Measurements from ENCODE around the gene MUC20.
"Not testable (repeated sequence)": the region's sequence is repeated elsewhere in the genome, so short reads cannot be mapped to it uniquely, and the experiment has no call there.

MUC20 gene

DNA sequence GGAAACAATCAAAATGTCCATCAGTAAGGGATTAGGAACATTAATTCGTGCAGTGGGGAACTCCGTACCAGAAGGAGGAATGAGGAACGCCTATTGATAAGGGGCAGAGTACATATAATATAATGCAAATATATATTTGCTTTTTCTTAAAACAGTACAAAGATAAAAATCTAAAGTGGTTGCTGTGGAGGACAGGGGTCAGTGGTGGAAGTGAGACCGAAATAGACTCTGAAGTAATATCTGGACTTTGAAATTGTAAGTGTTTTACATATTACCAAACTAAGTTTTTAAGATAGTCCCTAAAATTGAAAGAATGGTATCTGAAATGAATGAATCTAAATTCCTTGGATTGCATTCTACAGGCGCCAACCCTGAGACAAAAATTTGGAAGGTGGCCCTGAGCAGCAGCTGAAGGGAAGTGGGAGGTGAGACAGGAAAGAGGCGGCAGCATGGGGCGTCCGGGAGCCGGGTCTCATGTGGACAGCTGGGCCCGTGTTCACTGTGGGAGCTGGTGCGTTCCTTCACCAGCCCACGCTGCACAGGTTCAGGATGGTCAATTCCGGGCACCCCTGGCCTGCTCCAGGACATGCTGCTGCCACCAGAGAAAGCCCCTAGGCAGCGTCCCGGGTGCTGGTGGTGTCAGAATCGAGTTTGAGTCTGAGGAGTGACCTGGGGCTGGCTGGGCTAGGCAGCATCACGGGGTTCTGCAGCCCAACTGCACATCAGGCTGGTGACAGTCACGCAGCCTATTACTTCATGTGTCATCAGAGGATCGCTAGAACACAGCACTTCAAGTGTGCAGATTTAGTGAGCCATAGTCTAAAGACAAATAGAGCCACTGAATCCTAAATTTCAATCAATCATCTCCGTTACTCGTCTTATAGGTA, 31.4 kb upstream of the MUC20 start:
- peak overlapping the region in 1 of 2 donors; percentile 45 for H3K27ac Mint-ChIP-seq
- H3K27me3 Mint-ChIP-seq, H3K4me3 Mint-ChIP-seq, H3K9me3 Mint-ChIP-seq, DNase-seq: not testable (repeated sequence)
- peak; percentile 11 for ATAC-seq
- peaks cover 49% of the 10 kb centered on the region for H3K4me1 Mint-ChIP-seq

DNA sequence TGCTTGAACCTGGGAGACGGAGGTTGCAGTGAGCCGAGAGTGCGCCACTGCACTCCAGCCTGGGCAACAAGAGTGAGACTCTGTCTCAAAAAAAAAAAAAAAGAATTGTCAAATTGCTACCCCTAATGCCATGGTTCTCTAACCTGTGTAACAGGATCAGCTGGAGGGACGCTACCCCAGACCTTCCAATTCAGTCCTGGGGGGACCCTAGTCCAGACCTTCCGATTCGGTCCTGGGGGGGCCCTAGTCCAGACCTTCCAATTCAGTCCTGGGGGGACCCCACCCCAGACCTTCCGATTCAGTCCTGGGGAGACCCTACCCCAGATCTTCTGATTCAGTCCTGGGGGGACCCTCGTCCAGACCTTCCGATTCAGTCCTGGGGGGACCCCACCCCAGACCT, 29.8 kb upstream of the MUC20 start:
- DNase-seq (no peak), ATAC-seq (peak; percentile 29)
- peak overlapping the region; percentile 55 to 66 for H3K4me3 Mint-ChIP-seq
- no peaks in the 10 kb centered on the region for H3K27me3 Mint-ChIP-seq
- peak overlapping the region; percentile 93 to 94 for H3K27ac Mint-ChIP-seq
- H3K4me1 Mint-ChIP-seq, result peaks cover 49% of the 10 kb centered on the region
- H3K9me3 Mint-ChIP-seq, result no peaks in the 10 kb centered on the region

DNA sequence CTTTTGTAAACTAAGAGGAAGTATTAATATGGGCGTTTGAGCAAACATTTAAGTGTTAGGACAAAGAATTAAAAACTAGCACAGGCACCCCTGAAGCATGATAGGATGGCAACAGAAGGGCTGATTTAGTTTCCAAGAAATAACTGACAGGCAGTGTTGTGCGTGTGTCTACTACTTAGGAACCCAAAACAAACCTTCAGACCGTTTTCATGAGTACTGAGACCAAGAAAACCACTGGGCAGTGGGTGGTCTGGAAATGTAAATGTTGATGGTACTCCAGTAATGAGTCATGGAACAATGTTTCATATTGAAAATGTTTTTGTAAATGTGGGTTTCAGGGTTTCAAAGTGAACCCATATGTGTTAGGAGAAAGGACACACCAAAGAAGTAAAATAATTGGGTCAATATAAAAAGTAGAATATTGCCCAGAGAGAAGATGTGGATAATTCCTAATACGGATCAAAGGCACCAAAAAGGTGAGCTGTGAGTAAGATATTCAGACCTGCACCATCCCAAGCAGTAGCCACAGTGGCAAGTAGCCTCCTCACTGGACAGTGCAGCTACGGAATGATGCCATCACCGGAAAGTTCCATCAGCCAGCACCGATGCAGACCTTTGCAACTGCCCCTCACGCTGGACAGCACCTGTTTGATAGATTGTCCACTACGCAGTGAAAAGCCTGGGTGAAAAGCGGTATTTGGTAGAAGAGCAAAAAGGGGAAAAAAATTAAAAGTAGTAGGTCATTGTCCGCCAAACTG, 29.0 kb upstream of the MUC20 start:
- Mint-ChIP-seq H3K27ac (peak overlapping the region; percentile 90 to 93), H3K4me3 (peak overlapping the region; percentile 55 to 68), H3K4me1 (peaks cover 44% of the 10 kb centered on the region)
- DNase-seq, result peak in 1 of 2 donors; percentile 30
- H3K9me3 Mint-ChIP-seq, H3K27me3 Mint-ChIP-seq: not testable (repeated sequence)
- ATAC-seq, result peak; percentile 53

DNA sequence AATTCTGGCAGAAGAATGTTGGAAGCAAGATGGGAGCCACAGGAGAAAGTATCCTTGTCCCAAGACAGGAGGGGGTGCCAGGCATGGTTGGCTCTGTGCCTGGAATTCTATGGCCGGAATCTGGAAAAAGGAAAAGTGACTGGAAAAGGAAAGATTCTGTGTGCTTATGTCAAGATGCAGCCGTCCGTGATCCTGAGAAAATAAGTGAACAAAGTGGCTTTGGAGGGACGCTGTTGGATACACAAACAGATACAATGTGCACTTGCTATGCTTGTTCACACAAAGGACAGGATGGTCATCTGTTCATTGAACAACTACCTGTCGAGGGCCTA, 28.5 kb upstream of the MUC20 start:
- peak overlapping the region; percentile 89 to 93 for H3K27ac Mint-ChIP-seq
- no peaks in the 10 kb centered on the region for H3K27me3 Mint-ChIP-seq
- H3K4me3 Mint-ChIP-seq, result peak overlapping the region; percentile 55 to 68

DNA sequence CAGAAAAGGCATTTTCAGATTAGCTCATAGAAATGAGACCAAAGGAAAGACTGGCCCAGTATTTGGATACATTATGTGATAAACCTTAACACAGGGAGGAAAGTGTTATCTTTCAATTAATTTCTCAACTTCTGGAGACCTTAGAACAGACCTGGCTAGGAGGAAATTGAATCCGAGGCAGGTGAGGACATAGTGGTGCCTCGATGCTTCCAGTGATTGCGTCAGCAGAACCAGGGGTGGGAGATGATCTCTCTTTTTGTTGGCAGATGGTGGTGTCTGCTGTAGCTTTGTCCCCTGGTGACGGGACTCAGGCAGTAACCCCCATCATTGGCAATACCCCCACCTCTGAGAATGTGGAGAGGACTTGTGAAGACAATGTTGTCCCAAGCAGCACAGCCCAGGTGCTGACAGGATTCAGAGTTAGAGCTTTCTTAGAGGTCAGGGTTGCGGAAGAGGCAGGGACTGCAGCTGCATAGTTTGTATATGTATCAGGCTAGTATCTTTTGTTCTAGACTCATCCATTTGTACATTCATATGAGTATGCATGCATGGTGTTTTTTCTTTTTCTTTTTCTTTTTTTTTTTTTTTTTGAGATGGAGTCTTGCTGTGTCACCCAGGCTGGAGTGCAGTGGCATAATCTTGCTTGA, 27.9 kb upstream of the MUC20 start:
- Mint-ChIP-seq H3K27me3 (no peaks in the 10 kb centered on the region), H3K4me1 (peaks cover 34% of the 10 kb centered on the region), H3K4me3 (no peak overlapping the region), H3K27ac (peak overlapping the region; percentile 89 to 93), H3K9me3 (no peaks in the 10 kb centered on the region)
- no peak for ATAC-seq
- DNase-seq, result peak in 1 of 2 donors; percentile 10

More for the DNA sequence above, 28.5 kb upstream of the MUC20 start:
- ATAC-seq, result no peak
- H3K9me3 Mint-ChIP-seq, result no peaks in the 10 kb centered on the region
- DNase-seq, result no peak
- peaks cover 39% of the 10 kb centered on the region for H3K4me1 Mint-ChIP-seq

DNA sequence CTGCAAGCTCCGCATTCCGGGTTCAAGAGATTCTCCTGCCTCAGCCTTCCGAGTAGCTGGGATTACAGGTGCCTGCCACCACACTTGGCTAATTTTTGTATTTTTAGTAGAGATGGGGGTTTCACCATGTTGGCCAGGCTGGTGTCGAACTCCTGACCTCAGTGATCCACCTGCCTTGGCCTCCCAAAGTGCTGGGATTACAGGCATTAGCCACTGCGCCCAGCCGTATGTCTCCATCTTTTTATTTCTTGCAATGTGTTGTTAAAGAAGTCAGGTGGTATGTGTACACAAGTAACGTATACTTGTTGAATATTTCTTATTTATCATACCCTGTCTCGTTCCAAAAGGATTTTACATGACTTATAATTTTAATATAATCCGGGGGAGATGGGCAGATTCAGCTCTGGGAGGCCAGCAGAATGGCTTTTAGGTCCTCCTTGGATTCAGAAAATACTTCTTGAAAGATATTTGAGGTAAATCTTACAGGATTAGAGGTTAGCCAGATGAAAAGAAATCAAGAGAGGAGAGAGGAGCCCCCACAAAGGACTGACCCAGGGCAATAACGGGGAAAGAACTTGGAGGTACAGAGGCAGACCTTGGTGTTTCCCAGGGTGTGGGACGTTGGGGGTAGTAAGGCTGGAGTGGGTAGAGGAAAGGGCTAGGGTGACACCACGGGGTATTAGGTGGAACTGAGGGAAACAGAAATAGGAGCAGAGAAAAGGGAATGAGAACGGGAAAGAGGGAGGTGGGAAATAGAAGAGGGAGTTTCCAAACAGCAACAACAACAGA, 27.2 kb upstream of the MUC20 start:
- peak overlapping the region in 1 of 2 donors; percentile 0 for H3K27ac Mint-ChIP-seq

DNA sequence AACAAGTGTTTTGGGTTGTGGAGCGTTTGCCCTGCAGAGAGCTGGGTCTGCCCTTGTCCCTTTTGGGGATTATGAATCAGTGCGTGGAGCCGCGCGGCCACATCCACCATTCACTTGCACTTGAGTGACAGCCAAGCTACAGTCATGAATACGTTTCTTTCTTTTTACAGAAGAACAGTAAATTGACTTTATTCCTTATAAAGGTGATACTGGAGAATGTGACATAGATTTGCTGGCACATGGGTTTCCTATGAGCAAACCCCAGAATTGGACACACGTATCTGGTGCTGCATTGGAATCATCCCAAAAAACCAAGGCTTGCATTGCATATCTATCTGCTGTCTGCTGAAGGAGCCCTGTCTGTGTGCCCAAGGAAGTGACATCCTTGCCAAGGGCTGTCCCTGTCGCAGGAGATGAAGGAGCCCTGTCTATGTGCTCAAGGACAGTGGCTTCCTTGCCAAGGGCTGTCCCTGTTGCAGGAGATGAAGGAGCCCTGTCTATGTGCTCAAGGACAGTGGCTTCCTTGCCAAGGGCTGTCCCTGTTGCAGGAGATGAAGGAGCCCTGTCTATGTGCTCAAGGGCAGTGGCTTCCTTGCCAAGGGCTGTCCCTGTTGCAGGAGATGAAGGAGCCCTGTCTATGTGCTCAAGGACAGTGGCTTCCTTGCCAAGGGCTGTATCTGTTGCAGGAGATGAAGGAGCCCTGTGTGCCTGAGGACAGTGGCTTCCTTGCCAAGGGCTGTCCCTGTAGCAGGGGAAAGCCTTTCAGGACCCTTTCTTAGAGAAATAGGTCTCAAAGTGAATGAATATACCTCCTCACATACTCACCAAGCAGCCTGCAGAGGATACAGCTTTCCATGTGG, 26.3 kb upstream of the MUC20 start:
- Mint-ChIP-seq H3K27ac (peak overlapping the region in 1 of 2 donors; percentile 0), H3K4me1 (peaks cover 30% of the 10 kb centered on the region)
- not testable (repeated sequence) for ATAC-seq

More for the DNA sequence above, 27.2 kb upstream of the MUC20 start:
- no peaks in the 10 kb centered on the region for H3K9me3 Mint-ChIP-seq
- H3K4me3 Mint-ChIP-seq, result no peak overlapping the region
- no peaks in the 10 kb centered on the region for H3K27me3 Mint-ChIP-seq
- DNase-seq (no peak), ATAC-seq (no peak)
- peaks cover 34% of the 10 kb centered on the region for H3K4me1 Mint-ChIP-seq

DNA sequence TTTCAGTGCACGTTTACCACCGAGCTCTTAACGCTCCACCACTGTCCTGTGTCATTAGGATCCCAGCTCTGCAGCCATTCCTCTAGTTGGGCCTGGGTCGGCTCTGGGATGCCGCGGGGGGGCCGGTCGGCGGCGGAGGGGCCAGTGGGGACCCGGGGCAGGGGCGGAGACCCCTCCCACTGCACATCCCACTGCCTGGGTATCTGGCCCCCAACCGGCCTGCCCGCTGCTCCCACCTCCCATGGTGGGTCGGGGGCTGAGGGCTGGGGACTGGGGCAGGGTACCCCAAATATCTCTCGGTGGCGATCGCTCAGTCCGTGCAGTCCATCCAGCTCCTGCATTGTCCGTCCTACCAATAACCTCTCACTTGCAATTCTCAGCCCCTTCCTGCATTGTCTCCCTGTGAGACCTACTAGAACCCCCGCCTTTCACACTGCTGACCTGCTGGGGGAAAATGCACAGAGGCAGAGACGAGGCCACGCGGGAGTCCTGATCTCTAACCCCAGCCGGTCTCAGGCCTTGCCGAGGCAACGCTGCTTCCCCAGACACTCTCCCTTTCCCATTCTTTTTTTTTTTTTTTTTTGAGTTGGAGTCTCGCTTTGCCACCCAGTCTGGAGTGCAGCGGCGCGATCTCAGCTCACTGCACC, 24.0 kb upstream of the MUC20 start:
- ATAC-seq, result peak; percentile 62
- Mint-ChIP-seq H3K9me3 (no peaks in the 10 kb centered on the region), H3K4me3 (no peak overlapping the region), H3K27me3 (no peaks in the 10 kb centered on the region), H3K4me1 (peaks cover 14% of the 10 kb centered on the region), H3K27ac (peak overlapping the region in 1 of 2 donors; percentile 21)
- DNase-seq, result no peak

More for the DNA sequence above, 26.3 kb upstream of the MUC20 start:
- DNase-seq, H3K4me3 Mint-ChIP-seq, H3K9me3 Mint-ChIP-seq, H3K27me3 Mint-ChIP-seq: not testable (repeated sequence)

DNA sequence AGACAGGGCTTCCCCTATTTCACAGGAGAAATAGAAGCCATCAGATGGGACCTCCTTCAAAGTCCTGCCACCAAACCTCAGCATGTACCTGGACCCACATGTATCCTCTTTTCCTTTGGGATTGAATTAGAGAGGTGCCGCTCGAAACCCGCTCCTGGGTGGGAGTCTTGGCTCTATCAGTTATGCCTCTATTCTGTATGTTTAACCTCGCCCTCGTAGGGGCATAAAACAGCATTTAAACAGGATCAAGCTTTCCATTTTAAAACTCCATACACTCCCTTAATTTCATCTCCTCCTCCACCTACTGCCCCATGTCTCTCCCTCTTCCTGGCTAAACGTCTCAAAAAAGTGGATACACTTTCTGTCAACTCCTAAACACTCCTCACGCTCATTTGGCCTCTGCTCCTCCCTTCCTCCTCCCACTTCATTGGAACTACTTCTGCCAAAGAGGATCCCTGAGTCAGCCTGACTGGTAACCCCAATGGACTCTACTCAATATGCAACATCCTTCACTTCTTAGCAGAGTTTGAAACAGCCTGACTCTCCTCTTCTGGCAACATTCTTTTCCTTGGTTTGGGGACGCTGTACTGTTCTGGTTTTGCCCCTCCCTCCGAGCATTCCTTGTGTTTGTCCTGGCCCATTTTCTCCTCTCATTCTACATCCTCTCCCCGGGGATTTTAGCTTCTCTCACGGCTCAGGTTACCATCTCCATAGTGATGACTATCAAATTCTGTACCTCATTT, 23.0 kb upstream of the MUC20 start:
- no peak for ATAC-seq
- H3K27me3 Mint-ChIP-seq, result no peaks in the 10 kb centered on the region
- no peaks in the 10 kb centered on the region for H3K9me3 Mint-ChIP-seq
- H3K4me1 Mint-ChIP-seq, result peaks cover 4% of the 10 kb centered on the region
- DNase-seq, result no peak
- no peak overlapping the region for H3K4me3 Mint-ChIP-seq
- no peak overlapping the region for H3K27ac Mint-ChIP-seq

DNA sequence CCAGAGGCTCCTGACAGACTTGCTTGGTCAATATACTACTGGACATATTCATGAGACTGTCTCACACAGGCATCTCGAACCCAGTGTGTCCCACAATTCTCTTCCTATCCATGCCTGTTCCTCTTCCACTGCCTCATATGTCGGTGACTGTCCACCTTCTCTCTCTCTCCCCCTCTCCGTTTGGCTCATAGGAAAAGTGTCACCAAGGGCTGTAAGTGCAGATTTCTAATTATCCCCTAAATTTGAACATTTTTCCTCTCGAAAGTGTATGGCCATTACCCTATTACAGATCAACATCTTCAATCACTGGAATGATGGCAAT, 22.5 kb upstream of the MUC20 start:
- H3K27ac Mint-ChIP-seq, result no peak overlapping the region
- no peaks in the 10 kb centered on the region for H3K4me1 Mint-ChIP-seq
- H3K9me3 Mint-ChIP-seq, result no peaks in the 10 kb centered on the region
- no peak for ATAC-seq
- H3K27me3 Mint-ChIP-seq, result no peaks in the 10 kb centered on the region
- no peak for DNase-seq
- H3K4me3 Mint-ChIP-seq, result no peak overlapping the region

DNA sequence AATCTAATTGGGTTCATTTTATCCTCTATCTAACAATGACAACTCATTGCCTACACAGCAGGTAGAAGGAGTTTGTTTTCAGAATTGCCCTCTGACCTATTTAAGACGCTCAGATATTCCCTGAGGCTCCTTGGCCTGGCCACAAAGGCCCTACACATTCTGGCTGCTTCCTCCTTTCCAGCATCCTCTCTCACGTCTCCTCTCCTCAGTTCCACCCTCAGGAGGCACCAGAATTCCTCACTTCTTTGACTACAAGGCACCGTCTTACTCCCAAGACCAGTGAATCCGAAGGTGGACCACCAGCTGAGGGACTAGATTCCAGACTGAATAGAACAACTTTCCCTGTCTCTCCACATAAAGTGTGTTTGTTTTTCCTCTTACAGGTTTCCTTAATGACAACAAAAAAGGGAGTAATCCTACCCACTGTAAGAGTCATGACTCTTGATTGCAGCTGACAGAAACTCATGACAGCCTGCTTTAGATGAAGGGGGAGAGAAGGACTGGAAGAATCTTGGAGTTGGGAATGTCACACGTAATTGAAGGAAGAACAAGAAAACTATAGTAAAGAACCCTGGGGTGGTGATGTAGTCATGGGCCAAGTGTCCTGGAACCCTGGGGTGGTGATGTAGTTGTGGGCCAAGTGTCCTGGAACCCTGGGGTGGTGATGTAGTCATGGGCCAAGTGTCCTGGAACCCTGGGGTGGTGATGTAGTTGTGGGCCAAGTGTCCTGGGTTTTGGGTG, 22.0 kb upstream of the MUC20 start:
- Mint-ChIP-seq H3K27ac (no peak overlapping the region), H3K4me3 (no peak overlapping the region), H3K4me1 (no peaks in the 10 kb centered on the region), H3K9me3 (no peaks in the 10 kb centered on the region), H3K27me3 (no peaks in the 10 kb centered on the region)
- DNase-seq (no peak), ATAC-seq (no peak)

DNA sequence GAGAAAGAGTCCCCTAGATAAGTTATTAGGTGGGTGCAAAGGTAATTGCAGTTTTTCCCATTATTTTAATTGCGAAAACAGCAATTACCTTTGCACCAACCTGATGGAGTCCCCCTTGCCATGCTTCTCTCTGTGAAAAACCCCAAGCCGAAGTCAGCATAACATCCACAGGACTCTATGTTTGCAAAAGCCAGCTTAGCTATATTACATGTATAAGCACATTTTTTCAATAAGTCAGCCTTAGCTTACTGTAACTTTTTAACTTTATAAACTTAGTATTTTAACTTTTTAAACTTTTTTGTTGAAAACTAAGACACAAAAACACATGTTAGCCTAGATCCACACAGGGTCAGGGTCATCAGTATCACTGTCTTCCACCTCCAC, 21.4 kb upstream of the MUC20 start:
- DNase-seq (no peak), ATAC-seq (no peak)
- Mint-ChIP-seq H3K4me3 (no peak overlapping the region), H3K4me1 (no peaks in the 10 kb centered on the region), H3K9me3 (no peaks in the 10 kb centered on the region), H3K27me3 (no peaks in the 10 kb centered on the region), H3K27ac (no peak overlapping the region)

DNA sequence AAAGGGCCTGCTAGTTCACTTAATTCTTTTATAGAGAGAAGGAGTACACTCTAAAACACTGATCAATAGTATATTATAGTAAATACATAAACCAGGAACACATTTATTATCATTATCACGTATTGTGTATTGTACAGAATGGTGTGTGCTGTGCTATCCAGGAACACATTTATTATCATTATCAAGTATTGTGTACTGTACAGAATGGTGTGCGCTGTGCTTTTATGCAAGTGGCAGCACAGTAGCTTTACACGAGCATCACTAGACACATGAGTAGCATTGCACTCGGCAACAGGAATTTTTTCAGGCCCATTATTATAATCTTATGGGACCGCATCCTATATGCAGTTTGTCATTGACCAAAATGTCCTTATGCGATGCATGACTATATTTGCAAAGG, 20.9 kb upstream of the MUC20 start:
- Mint-ChIP-seq H3K27ac (no peak overlapping the region), H3K9me3 (no peaks in the 10 kb centered on the region), H3K4me1 (no peaks in the 10 kb centered on the region), H3K4me3 (no peak overlapping the region), H3K27me3 (no peaks in the 10 kb centered on the region)
- ATAC-seq (no peak), DNase-seq (no peak)
